GM13977 (cell line): ENCODE measurements around the gene MRE11.
A peak's percentile ranks its signal among the peaks of the same experiment; 100 is the strongest.

Source experiments
- DNase-seq: peaks from one replicate; pipeline ENCODE4 v3.0.0; 2012; ENCODE audit warnings: low spot score
- CTCF ChIP-seq: IDR thresholded peaks from 2 replicates; pipeline ENCODE4 v1.5.1; 2012; ENCODE audit warnings: mild to moderate bottlenecking, control low read depth; ENCODE audit not compliant: insufficient read depth; ENCODE audit errors: extremely low read depth, missing control alignments
- in situ Hi-C: fragments of 300-500 bp; cut with MboI; formaldehyde crosslinking; loops from one replicate; pipeline ENCODE4 v1.12.0; 2022; ENCODE audit warnings: low sequenced_read_pairs, low pct_unique_long_range_greater_than_20kb, mixed read lengths, inconsistent platforms; ENCODE audit not compliant: unreplicated experiment

The MRE11 gene

GRCh38 chr11:94532211-94532610, 38.6 kb upstream of the MRE11 start:
- in situ Hi-C loops = no loop called here

GRCh38 chr11:94528551-94528950, 34.9 kb upstream of the MRE11 start:
- no peak for TF ChIP-seq CTCF
- DNase-seq = no peak
- in situ Hi-C loops = no loop called here

More at GRCh38 chr11:94532211-94532610, 38.6 kb upstream of the MRE11 start:
- no peak for DNase-seq
- no peak for TF ChIP-seq CTCF

GRCh38 chr11:94526645-94527438, 33.2 kb upstream of the MRE11 start:
- TF ChIP-seq CTCF = no peak
- no peak for DNase-seq
- in situ Hi-C loops = no loop called here

GRCh38 chr11:94525546-94526324, 32.1 kb upstream of the MRE11 start:
- DNase-seq = no peak
- TF ChIP-seq CTCF = no peak
- in situ Hi-C loops = no loop called here

- no peak for TF ChIP-seq CTCF
- in situ Hi-C loops = loop anchor here (25.0 kb wide), 1 partner anchor 612 kb away; no protein-coding TSS in a partner anchor
- DNase-seq = no peak
Observed at GRCh38 chr11:94524341-94524740, 30.7 kb upstream of the MRE11 start.

- peak; percentile 26 for DNase-seq
- peak; percentile 44 for TF ChIP-seq CTCF
- in situ Hi-C loops = loop anchor here (25.0 kb wide), 1 partner anchor 609 kb away; no protein-coding TSS in a partner anchor
Observed at GRCh38 chr11:94521684-94522083, 28.0 kb upstream of the MRE11 start.
